Neuronal stem cell (in vitro differentiated cells): ENCODE measurements around the gene PCSK5.

Experiments used
- DNase-seq: peaks from one replicate; pipeline ENCODE4 v3.0.0-alpha.2; 2013; ENCODE audit warnings: low spot score
- H2AFZ ChIP-seq: one replicate; pipeline ENCODE4 v1.6.1; 2013; ENCODE audit warnings: mild to moderate bottlenecking, low read length, inconsistent platforms
- H2AK5ac ChIP-seq: 2 replicates; pipeline ENCODE4 v1.6.1; 2013; ENCODE audit warnings: low read depth, mild to moderate bottlenecking, inconsistent platforms, low read length, moderate library complexity, mixed read lengths
- H2BK120ac ChIP-seq: 2 replicates; pipeline ENCODE4 v1.6.1; 2013; ENCODE audit warnings: low read depth, mild to moderate bottlenecking, inconsistent platforms, low read length, moderate library complexity, mixed read lengths
- H2BK12ac ChIP-seq: one replicate; pipeline ENCODE4 v1.6.1; 2013; ENCODE audit warnings: low read length, inconsistent platforms
- H2BK15ac ChIP-seq: 2 replicates; pipeline ENCODE4 v1.6.1; 2013; ENCODE audit warnings: mild to moderate bottlenecking, low read length, inconsistent platforms, mixed read lengths
- H2BK5ac ChIP-seq: one replicate; pipeline ENCODE4 v1.6.1; 2013; ENCODE audit warnings: inconsistent platforms, mild to moderate bottlenecking, low read length, moderate library complexity
- H3K14ac ChIP-seq: one replicate; pipeline ENCODE4 v1.6.1; 2013; ENCODE audit warnings: low read length, inconsistent platforms
- H3K18ac ChIP-seq: 2 replicates; pipeline ENCODE4 v1.6.1; 2013; ENCODE audit warnings: low read length, inconsistent platforms
- H3K23ac ChIP-seq: 2 replicates; pipeline ENCODE4 v1.6.1; 2013; ENCODE audit warnings: low read depth, mild to moderate bottlenecking, mixed read lengths, low read length, inconsistent platforms; ENCODE audit not compliant: poor library complexity
- H3K27ac ChIP-seq: replicated peaks from 3 replicates; pipeline ENCODE4 v1.5.1; 2013; ENCODE audit warnings: low read length, inconsistent platforms
- H3K27me3 ChIP-seq, 3 experiments: 2 replicates each; pipeline ENCODE4 v1.6.1; 2013; ENCODE audit warnings: low read length in 3 of 3, mild to moderate bottlenecking in 2 of 3, inconsistent platforms in 1 of 3, low read depth in 1 of 3, mixed read lengths in 1 of 3, moderate library complexity in 1 of 3; ENCODE audit not compliant: control insufficient read depth in 3 of 3, insufficient read depth in 3 of 3
- H3K36me3 ChIP-seq, 2 donors: replicated peaks in 1 of 2; 2 replicates each; pipeline ENCODE4 v1.6.1; 2013; ENCODE audit warnings: low read length in 2 of 2; ENCODE audit not compliant: control insufficient read depth in 2 of 2, insufficient read depth in 2 of 2
- H3K4ac ChIP-seq: 2 replicates; pipeline ENCODE4 v1.6.1; 2013; ENCODE audit warnings: inconsistent platforms, mild to moderate bottlenecking, low read length, moderate library complexity
- H3K4me1 ChIP-seq, 2 donors: 1 replicate in 1 of 2; 2 replicates in 1 of 2; pipeline ENCODE4 v1.6.1; 2013; ENCODE audit warnings: low read length in 2 of 2, low read depth in 1 of 2; ENCODE audit not compliant: control insufficient read depth in 2 of 2, insufficient read depth in 1 of 2
- H3K4me2 ChIP-seq: one replicate; pipeline ENCODE4 v1.6.1; 2013; ENCODE audit warnings: mild to moderate bottlenecking, low read length, inconsistent platforms; ENCODE audit not compliant: insufficient read depth, poor library complexity, severe bottlenecking
- H3K4me3 ChIP-seq, 2 donors: 2 replicates each; pipeline ENCODE4 v1.5.1; 2013; ENCODE audit warnings: low read length in 2 of 2, mild to moderate bottlenecking in 2 of 2, inconsistent platforms in 1 of 2, moderate library complexity in 1 of 2
- H3K79me1 ChIP-seq: one replicate; pipeline ENCODE4 v1.6.1; 2013; ENCODE audit warnings: low read depth, mild to moderate bottlenecking, inconsistent platforms, low read length, moderate library complexity
- H3K9ac ChIP-seq: one replicate; pipeline ENCODE4 v1.6.1; 2013; ENCODE audit warnings: mild to moderate bottlenecking, low read depth, low read length, inconsistent platforms; ENCODE audit not compliant: poor library complexity
- H3K9me3 ChIP-seq, 2 donors: replicated peaks in 1 of 2; 2 replicates each; pipeline versions ENCODE3 to v1.6.1; 2013; ENCODE audit warnings: low read length in 2 of 2, mild to moderate bottlenecking in 2 of 2, inconsistent platforms in 1 of 2, low read depth in 1 of 2, mixed read lengths in 1 of 2, moderate library complexity in 1 of 2; ENCODE audit not compliant: control insufficient read depth in 2 of 2, insufficient read depth in 1 of 2
- H4K8ac ChIP-seq: one replicate; pipeline ENCODE4 v1.6.1; 2013; ENCODE audit warnings: low read depth, mild to moderate bottlenecking, inconsistent platforms, low read length, moderate library complexity
- H4K91ac ChIP-seq: one replicate; pipeline ENCODE4 v1.6.1; 2013; ENCODE audit warnings: low read length, low read depth, mild to moderate bottlenecking, inconsistent platforms; ENCODE audit not compliant: poor library complexity
- WGBS, 2 donors: extraction: QIAGEN DNeasy Blood & Tissue Kit; methylation state at CpG; one replicate each; pipeline ENCODE4 v1.1.7; 2013; ENCODE audit warnings: missing lambda C conversion rate in 2 of 2, mixed read lengths in 1 of 2; ENCODE audit not compliant: insufficient read length in 2 of 2, insufficient replicate concordance in 1 of 2; ENCODE audit errors: extremely low coverage in 2 of 2; 5-methylcytosine and 5-hydroxymethylcytosine counted together

Gene PCSK5

GRCh38 chr9:76026796-76027195, 136.3 kb downstream of the PCSK5 start:
- no CpG with 5 or more reads among the region's 6 CpGs for WGBS, 2 donors

GRCh38 chr9:76027416-76027815, 136.9 kb downstream of the PCSK5 start:
- no peak overlapping the region for H4K8ac ChIP-seq
- no peak overlapping the region for H3K4me2 ChIP-seq
- H2AFZ ChIP-seq: no peak overlapping the region
- H3K18ac ChIP-seq: no peak overlapping the region
- H4K91ac ChIP-seq: no peak overlapping the region
- H3K9me3 ChIP-seq: peaks cover 0 to 3% of the 10 kb centered on the region in 2 donors
- DNase-seq: no peak
- H3K4me3 ChIP-seq: no peak overlapping the region
- H2BK15ac ChIP-seq: no peak overlapping the region
- peaks cover 0 to 15% of the 10 kb centered on the region in 2 donors for H3K36me3 ChIP-seq
- no peaks in the 10 kb centered on the region for H3K27me3 ChIP-seq
- H3K9ac ChIP-seq: no peak overlapping the region
- H2BK5ac ChIP-seq: no peak overlapping the region
- no peak overlapping the region for H2BK12ac ChIP-seq
- H3K4ac ChIP-seq: no peak overlapping the region
- H2AK5ac ChIP-seq: no peak overlapping the region
- WGBS, 2 donors: no CpG with 5 or more reads among the region's 5 CpGs
- no peak overlapping the region for H2BK120ac ChIP-seq
- no peak overlapping the region for H3K14ac ChIP-seq
- H3K4me1 ChIP-seq: peaks cover 8 to 12% of the 10 kb centered on the region in 2 donors
- H3K79me1 ChIP-seq: no peaks in the 10 kb centered on the region
- no peak overlapping the region for H3K23ac ChIP-seq
- H3K27ac ChIP-seq: no peak overlapping the region

More at GRCh38 chr9:76026796-76027195, 136.3 kb downstream of the PCSK5 start:
- Histone ChIP-seq H3K9me3 (peaks cover 0 to 3% of the 10 kb centered on the region in 2 donors), H2AK5ac (no peak overlapping the region), H3K18ac (no peak overlapping the region), H3K4me2 (no peak overlapping the region), H2BK120ac (no peak overlapping the region), H3K27ac (no peak overlapping the region), H3K9ac (no peak overlapping the region), H3K23ac (no peak overlapping the region), H2BK15ac (no peak overlapping the region), H2BK12ac (no peak overlapping the region), H3K27me3 (no peaks in the 10 kb centered on the region), H3K4me1 (peaks cover 11 to 12% of the 10 kb centered on the region in 2 donors), H3K14ac (no peak overlapping the region), H2BK5ac (no peak overlapping the region), H3K4me3 (no peak overlapping the region), H4K8ac (no peak overlapping the region), H3K4ac (no peak overlapping the region), H3K79me1 (no peaks in the 10 kb centered on the region), H3K36me3 (peaks cover 0 to 12% of the 10 kb centered on the region in 2 donors), H4K91ac (no peak overlapping the region), H2AFZ (no peak overlapping the region)
- no peak for DNase-seq

GRCh38 chr9:76027861-76028260, 137.4 kb downstream of the PCSK5 start:
- Histone ChIP-seq H3K79me1 (no peaks in the 10 kb centered on the region), H3K27ac (no peak overlapping the region), H4K91ac (no peak overlapping the region), H3K9ac (no peak overlapping the region), H2BK5ac (no peak overlapping the region), H2BK120ac (no peak overlapping the region), H2BK12ac (no peak overlapping the region), H3K4ac (no peak overlapping the region), H3K36me3 (peaks cover 0 to 15% of the 10 kb centered on the region in 2 donors), H4K8ac (no peak overlapping the region), H3K4me1 (peaks cover 8% of the 10 kb centered on the region in 2 donors), H2BK15ac (no peak overlapping the region), H3K4me2 (no peak overlapping the region), H3K9me3 (peaks cover 0 to 3% of the 10 kb centered on the region in 2 donors), H3K23ac (no peak overlapping the region), H2AFZ (no peak overlapping the region), H3K4me3 (no peak overlapping the region), H3K14ac (no peak overlapping the region), H3K27me3 (no peaks in the 10 kb centered on the region), H3K18ac (no peak overlapping the region), H2AK5ac (no peak overlapping the region)
- WGBS, 2 donors: no CpG with 5 or more reads among the region's 2 CpGs
- DNase-seq: no peak

- Histone ChIP-seq H2BK15ac (no peak overlapping the region), H3K14ac (no peak overlapping the region), H3K4me1 (peaks cover 0 to 5% of the 10 kb centered on the region in 2 donors), H3K79me1 (no peaks in the 10 kb centered on the region), H2AFZ (no peak overlapping the region), H3K4me2 (no peak overlapping the region), H3K23ac (no peak overlapping the region), H3K36me3 (peaks cover 0 to 17% of the 10 kb centered on the region in 2 donors), H3K18ac (no peak overlapping the region), H3K9ac (no peak overlapping the region), H2BK12ac (no peak overlapping the region), H2BK5ac (no peak overlapping the region), H2BK120ac (no peak overlapping the region), H3K9me3 (peaks cover 0 to 3% of the 10 kb centered on the region in 2 donors), H2AK5ac (no peak overlapping the region), H3K4ac (no peak overlapping the region), H3K4me3 (no peak overlapping the region), H3K27me3 (no peaks in the 10 kb centered on the region), H4K91ac (no peak overlapping the region), H3K27ac (no peak overlapping the region), H4K8ac (no peak overlapping the region)
- DNase-seq: no peak
- WGBS, 2 donors: no CpG with 5 or more reads among the region's 6 CpGs
Measured at GRCh38 chr9:76032038-76032796, 141.7 kb downstream of the PCSK5 start.
